ENCODE data around the gene ERBB4. TPM values are rescaled to one million over a fixed set of nuclear protein-coding genes. Genes with fewer than 3 reads are reported as not detected.

ERBB4 gene
- total RNA-seq, 1 donor from 2014 or later = 2.6 TPM

DNA sequence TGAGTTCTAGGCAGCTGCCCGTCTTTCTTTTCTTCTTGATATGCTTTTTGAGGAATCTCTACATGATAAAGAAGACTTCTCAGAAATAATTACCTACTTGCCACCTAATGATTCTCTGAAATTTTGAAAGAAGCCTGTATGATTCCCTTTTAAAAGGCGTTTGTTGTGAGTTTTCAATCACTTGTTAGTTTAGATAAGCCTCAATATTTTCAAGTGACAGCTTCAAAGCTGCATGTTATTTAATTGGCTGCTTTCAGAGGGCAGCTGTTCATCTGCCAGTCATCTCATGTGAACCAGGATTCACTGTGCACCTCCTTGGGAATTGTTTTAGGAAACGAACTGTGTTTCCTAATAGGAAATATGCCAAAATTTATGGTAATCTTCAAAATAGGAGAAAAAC, 1044.1 kb downstream of the ERBB4 start:
- Histone ChIP-seq H3K36me3 (ENCODE audit: control insufficient read depth, insufficient read depth, low read length) (no peaks in the 10 kb centered on the region), H3K27me3 (ENCODE audit: control insufficient read depth, insufficient read depth, low read length) (no peaks in the 10 kb centered on the region), H3K4me3 (ENCODE audit: low read depth, low read length) (no peak overlapping the region)
- DNase-seq (ENCODE audit: low read depth) = no peak
- TF ChIP-seq, protein P1, sequence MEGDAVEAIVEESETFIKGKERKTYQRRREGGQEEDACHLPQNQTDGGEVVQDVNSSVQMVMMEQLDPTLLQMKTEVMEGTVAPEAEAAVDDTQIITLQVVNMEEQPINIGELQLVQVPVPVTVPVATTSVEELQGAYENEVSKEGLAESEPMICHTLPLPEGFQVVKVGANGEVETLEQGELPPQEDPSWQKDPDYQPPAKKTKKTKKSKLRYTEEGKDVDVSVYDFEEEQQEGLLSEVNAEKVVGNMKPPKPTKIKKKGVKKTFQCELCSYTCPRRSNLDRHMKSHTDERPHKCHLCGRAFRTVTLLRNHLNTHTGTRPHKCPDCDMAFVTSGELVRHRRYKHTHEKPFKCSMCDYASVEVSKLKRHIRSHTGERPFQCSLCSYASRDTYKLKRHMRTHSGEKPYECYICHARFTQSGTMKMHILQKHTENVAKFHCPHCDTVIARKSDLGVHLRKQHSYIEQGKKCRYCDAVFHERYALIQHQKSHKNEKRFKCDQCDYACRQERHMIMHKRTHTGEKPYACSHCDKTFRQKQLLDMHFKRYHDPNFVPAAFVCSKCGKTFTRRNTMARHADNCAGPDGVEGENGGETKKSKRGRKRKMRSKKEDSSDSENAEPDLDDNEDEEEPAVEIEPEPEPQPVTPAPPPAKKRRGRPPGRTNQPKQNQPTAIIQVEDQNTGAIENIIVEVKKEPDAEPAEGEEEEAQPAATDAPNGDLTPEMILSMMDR (IDR thresholded peaks at IDR 0.05; ENCODE audit: insufficient read depth, low read length, poor library complexity, severe bottlenecking) = no peak

DNA sequence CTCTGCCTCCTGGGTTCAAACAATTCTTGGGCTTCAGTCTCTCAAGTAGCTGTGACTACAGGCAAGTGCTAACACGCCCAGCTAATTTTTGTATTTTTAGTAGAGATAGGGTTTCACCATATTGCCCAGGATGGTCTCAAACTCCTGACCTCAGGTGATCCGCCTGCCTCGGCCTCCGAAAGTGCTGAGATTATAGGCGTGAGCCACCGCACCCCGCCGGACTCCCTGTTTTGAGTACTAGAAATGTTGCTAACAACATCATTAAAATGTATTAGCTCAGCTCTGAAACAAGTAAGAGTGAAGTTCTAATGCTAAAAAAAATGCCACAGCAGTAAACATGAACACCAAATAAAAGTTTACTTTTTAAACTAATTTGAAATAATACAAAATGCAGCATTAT, 1044.5 kb downstream of the ERBB4 start:
- no peaks in the 10 kb centered on the region for H3K36me3 ChIP-seq (ENCODE audit: control insufficient read depth, insufficient read depth, low read length)
- no peak for DNase-seq (ENCODE audit: low read depth)
- H3K4me3 ChIP-seq (ENCODE audit: low read depth, low read length) = no peak overlapping the region
- TF ChIP-seq, protein P1 (IDR thresholded peaks at IDR 0.05; ENCODE audit: insufficient read depth, low read length, poor library complexity, severe bottlenecking) = no peak
- H3K27me3 ChIP-seq (ENCODE audit: control insufficient read depth, insufficient read depth, low read length) = no peaks in the 10 kb centered on the region

DNA sequence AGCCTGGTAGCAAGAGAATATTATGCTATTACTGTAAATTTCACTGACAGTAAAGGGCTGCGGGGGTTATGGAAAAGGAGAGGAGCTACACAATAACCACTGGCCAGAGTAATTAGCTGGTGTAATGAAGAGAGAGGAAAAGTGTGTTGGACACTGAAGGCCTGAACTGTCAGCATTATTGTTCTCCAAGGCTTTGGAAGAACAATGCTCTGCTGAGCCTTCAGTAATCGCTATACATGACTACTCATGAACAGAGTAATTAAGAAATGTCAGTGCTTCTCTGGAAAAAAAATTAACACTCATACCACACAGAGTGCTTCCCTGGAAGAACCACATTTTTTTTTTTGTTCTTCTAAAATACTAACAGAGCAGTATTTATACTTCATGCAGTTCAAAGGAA, 1050.9 kb downstream of the ERBB4 start:
- no peaks in the 10 kb centered on the region for H3K27me3 ChIP-seq (ENCODE audit: control insufficient read depth, insufficient read depth, low read length)
- no peak for DNase-seq (ENCODE audit: low read depth)
- TF ChIP-seq, protein P1 (IDR thresholded peaks at IDR 0.05; ENCODE audit: insufficient read depth, low read length, poor library complexity, severe bottlenecking) = no peak
- no peak overlapping the region for H3K4me3 ChIP-seq (ENCODE audit: low read depth, low read length)
- no peaks in the 10 kb centered on the region for H3K36me3 ChIP-seq (ENCODE audit: control insufficient read depth, insufficient read depth, low read length)

DNA sequence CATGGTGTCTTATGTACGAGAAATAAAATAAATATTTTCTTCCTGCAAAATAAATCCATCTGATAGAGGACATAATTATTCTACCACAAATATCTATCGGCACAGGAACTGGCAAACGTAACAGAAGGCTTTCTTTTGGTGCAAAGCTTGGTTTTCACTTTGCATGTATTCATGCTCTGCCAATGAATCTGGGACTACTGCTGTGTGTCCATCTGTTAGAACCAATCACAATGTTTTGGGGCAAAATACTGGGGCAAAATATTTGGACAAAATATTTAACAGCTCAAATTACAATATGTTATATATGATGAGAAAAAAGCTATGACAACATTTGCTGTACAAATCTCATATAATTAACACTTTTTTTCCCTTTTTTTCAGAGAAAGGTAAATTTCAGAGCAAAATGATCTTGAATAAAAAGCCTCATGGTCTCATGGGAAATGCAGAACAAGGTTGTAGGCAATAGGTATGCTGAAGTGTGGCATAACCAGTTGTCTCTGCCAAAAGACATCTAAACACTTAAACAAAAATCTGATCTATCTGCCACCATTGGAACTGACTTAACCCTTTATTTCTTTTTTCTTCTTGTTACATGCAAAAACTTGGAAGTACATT, 1059.0 kb downstream of the ERBB4 start:
- H3K4me3 ChIP-seq (ENCODE audit: low read depth, low read length) = no peak overlapping the region
- TF ChIP-seq, protein P1 (IDR thresholded peaks at IDR 0.05; ENCODE audit: insufficient read depth, low read length, poor library complexity, severe bottlenecking) = no peak
- no peak for DNase-seq (ENCODE audit: low read depth)
- H3K27me3 ChIP-seq (ENCODE audit: control insufficient read depth, insufficient read depth, low read length) = no peaks in the 10 kb centered on the region
- no peaks in the 10 kb centered on the region for H3K36me3 ChIP-seq (ENCODE audit: control insufficient read depth, insufficient read depth, low read length)

DNA sequence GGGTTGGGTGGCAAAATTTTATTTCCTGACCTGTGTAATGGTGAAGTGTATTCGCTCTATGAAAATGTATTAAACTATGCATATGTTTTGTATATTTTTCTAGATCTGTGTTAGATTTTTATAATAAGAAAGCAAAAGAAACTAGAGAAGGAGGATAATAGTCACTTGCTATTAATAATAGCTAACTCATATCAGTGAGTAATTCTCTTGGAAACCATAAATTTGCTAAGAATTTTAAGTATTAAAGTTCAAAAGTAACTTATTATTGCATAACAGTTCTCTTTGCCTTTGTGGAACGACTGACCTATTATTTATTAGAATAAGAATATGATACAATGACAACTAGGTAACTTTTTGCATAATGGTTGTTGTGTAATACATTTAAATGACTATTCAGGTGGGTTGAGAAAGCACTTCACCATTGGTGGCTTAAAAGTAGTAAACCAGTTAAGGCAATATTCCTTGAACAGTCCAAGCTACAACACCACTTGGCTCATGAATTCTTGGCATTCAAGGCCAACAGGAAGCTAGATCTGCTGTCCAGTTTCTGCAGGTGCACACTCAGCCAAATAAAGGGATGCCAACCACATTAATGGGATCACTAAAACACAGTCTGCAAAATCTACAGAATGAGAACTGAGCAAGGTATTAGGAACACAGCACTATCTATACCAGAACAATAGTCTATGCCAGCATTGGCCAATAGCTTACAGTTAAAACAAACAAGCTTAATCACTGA, 1060.9 kb downstream of the ERBB4 start:
- Histone ChIP-seq H3K27me3 (ENCODE audit: control insufficient read depth, insufficient read depth, low read length) (no peaks in the 10 kb centered on the region), H3K4me3 (ENCODE audit: low read depth, low read length) (no peak overlapping the region), H3K36me3 (ENCODE audit: control insufficient read depth, insufficient read depth, low read length) (no peaks in the 10 kb centered on the region)
- DNase-seq (ENCODE audit: low read depth) = no peak
- TF ChIP-seq, protein P1 (IDR thresholded peaks at IDR 0.05; ENCODE audit: insufficient read depth, low read length, poor library complexity, severe bottlenecking) = no peak

Data from kidney epithelial cell (primary cell).